ENCODE data around the gene RNF169.

Gene RNF169

DNA sequence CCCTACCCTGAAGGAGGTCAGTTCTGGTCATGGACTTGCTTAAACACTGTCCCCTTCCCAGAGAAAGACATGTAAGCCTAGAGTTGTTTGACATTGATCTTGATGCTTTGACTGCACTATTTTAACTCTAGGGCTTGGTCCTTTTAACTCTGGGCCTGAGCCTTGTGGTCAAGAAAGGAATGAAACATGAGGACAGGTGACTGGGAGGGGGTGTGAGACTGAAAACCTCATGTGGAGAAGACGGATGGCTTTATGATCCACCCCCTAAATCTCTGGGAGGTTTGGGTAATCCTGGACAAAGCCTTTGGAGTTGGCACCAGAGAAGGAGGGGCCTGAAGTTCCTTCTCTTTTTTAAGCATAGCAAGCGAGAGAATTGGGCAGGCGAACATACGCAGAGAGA, 35.0 kb upstream of the RNF169 start:
- no peaks in the 10 kb centered on the region for H4K20me1 ChIP-seq (ENCODE audit: insufficient read depth, low read length)
- no peaks in the 10 kb centered on the region for H3F3A ChIP-seq (ENCODE audit: insufficient read depth, low read length)
- H3K9me2 ChIP-seq (replicated peaks; ENCODE audit: insufficient read depth, low read length), result no peaks in the 10 kb centered on the region
- no peak overlapping the region for H3K9ac ChIP-seq (ENCODE audit: low read length)
- H3K4me3 ChIP-seq (ENCODE audit: low read length), result no peak overlapping the region
- TF ChIP-seq EZH2 (optimal IDR thresholded peaks at IDR 0.05; ENCODE audit: low read depth, low read length), result no peak
- TF ChIP-seq, protein P1, sequence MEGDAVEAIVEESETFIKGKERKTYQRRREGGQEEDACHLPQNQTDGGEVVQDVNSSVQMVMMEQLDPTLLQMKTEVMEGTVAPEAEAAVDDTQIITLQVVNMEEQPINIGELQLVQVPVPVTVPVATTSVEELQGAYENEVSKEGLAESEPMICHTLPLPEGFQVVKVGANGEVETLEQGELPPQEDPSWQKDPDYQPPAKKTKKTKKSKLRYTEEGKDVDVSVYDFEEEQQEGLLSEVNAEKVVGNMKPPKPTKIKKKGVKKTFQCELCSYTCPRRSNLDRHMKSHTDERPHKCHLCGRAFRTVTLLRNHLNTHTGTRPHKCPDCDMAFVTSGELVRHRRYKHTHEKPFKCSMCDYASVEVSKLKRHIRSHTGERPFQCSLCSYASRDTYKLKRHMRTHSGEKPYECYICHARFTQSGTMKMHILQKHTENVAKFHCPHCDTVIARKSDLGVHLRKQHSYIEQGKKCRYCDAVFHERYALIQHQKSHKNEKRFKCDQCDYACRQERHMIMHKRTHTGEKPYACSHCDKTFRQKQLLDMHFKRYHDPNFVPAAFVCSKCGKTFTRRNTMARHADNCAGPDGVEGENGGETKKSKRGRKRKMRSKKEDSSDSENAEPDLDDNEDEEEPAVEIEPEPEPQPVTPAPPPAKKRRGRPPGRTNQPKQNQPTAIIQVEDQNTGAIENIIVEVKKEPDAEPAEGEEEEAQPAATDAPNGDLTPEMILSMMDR (IDR thresholded peaks at IDR 0.05; ENCODE audit: low read length), result no peak
- TF ChIP-seq EZH2phosphoT487 (IDR thresholded peaks at IDR 0.05; ENCODE audit: low read length), result no peak
- no peaks in the 10 kb centered on the region for H3K9me3 ChIP-seq (replicated peaks; ENCODE audit: insufficient read depth, low read length)
- no peaks in the 10 kb centered on the region for H3K79me2 ChIP-seq (ENCODE audit: low read length)
- H2AFZ ChIP-seq (ENCODE audit: low read length), result no peak overlapping the region
- no peaks in the 10 kb centered on the region for H3K36me3 ChIP-seq (replicated peaks; ENCODE audit: insufficient read depth, low read length)
- H3K4me2 ChIP-seq (ENCODE audit: low read depth, low read length), result no peak overlapping the region
- H3K4me1 ChIP-seq (ENCODE audit: low read length), result no peaks in the 10 kb centered on the region
- no peak for DNase-seq
- no peak overlapping the region for H3K27ac ChIP-seq (ENCODE audit: low read length)
- no peaks in the 10 kb centered on the region for H3K27me3 ChIP-seq (replicated peaks; ENCODE audit: insufficient read depth, low read length)

DNA sequence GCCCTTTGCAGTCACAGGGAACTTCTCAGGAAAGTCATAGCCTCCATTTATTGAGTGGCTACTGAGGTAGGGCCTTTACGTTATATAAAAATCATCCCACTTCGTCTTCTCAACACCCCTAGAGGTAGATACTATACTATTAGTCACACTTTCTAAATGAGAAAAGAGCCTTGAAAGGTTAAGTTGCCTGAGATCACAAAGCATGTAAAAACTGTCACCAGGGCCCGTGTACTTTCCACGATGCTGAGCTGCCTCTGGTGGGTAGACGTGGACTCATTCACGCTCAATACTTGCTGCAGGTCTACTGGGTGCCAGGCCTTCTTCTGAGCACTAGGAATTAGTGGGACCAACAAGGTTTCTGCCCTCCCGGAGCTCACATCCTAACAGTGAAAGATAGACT, 33.7 kb upstream of the RNF169 start:
- Histone ChIP-seq H3K4me2 (ENCODE audit: low read depth, low read length) (no peak overlapping the region), H3K4me1 (ENCODE audit: low read length) (no peaks in the 10 kb centered on the region), H3K36me3 (replicated peaks; ENCODE audit: insufficient read depth, low read length) (no peaks in the 10 kb centered on the region), H3K9ac (ENCODE audit: low read length) (no peak overlapping the region), H3K9me3 (replicated peaks; ENCODE audit: insufficient read depth, low read length) (no peaks in the 10 kb centered on the region), H3K27ac (ENCODE audit: low read length) (no peak overlapping the region), H4K20me1 (ENCODE audit: insufficient read depth, low read length) (no peaks in the 10 kb centered on the region), H3K27me3 (replicated peaks; ENCODE audit: insufficient read depth, low read length) (no peaks in the 10 kb centered on the region), H3F3A (ENCODE audit: insufficient read depth, low read length) (no peaks in the 10 kb centered on the region), H3K9me2 (replicated peaks; ENCODE audit: insufficient read depth, low read length) (no peaks in the 10 kb centered on the region), H3K79me2 (ENCODE audit: low read length) (no peaks in the 10 kb centered on the region), H3K4me3 (ENCODE audit: low read length) (no peak overlapping the region), H2AFZ (ENCODE audit: low read length) (no peak overlapping the region)
- TF ChIP-seq EZH2phosphoT487 (IDR thresholded peaks at IDR 0.05; ENCODE audit: low read length) (no peak), EZH2 (optimal IDR thresholded peaks at IDR 0.05; ENCODE audit: low read depth, low read length) (no peak)
- TF ChIP-seq, protein P1 (IDR thresholded peaks at IDR 0.05; ENCODE audit: low read length), result no peak
- DNase-seq, result no peak

DNA sequence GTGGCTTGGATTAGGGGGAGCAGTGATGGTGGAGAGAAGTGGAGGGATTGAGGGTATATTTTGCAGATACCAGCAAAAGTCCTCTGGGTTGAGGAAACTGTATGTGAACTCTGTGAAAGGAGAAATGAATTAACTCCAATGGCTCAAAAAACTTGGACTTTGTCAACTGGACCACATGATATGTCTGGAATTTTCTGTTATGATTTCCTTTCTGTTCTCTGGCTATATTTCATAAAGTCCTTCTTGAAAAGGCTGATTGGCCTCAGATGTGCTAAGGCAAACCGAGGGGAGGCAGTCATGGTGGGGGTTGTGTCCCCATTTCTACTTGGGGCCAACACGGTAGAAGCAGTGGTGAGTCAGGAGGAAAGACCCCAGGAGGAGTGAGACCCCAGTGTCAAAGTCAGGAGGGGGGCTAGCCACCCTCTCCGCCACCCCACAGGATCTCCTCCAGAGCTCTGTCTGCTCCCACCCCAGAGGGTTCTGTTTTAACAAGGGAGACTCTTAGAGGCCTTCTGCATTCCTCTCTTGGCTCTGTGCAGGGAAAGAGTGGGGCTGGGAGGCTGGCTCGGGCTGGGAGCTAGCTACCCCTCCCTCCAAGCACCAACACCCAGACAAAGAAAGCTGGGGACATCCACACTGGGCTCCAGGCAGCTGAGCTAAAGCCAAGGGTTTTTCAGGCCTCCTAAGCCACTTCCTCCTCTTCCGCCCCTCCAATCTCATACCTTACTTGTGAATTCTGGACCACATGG, 31.3 kb upstream of the RNF169 start:
- H3K79me2 ChIP-seq (ENCODE audit: low read length), result no peaks in the 10 kb centered on the region
- no peak overlapping the region for H3K4me3 ChIP-seq (ENCODE audit: low read length)
- H3K9me3 ChIP-seq (replicated peaks; ENCODE audit: insufficient read depth, low read length), result no peaks in the 10 kb centered on the region
- no peaks in the 10 kb centered on the region for H3K4me1 ChIP-seq (ENCODE audit: low read length)
- no peaks in the 10 kb centered on the region for H3K36me3 ChIP-seq (replicated peaks; ENCODE audit: insufficient read depth, low read length)
- H3K27me3 ChIP-seq (replicated peaks; ENCODE audit: insufficient read depth, low read length), result no peaks in the 10 kb centered on the region
- TF ChIP-seq, protein P1 (IDR thresholded peaks at IDR 0.05; ENCODE audit: low read length), result no peak
- no peak for TF ChIP-seq EZH2 (optimal IDR thresholded peaks at IDR 0.05; ENCODE audit: low read depth, low read length)
- no peak for TF ChIP-seq EZH2phosphoT487 (IDR thresholded peaks at IDR 0.05; ENCODE audit: low read length)
- H3F3A ChIP-seq (ENCODE audit: insufficient read depth, low read length), result no peaks in the 10 kb centered on the region
- no peak overlapping the region for H2AFZ ChIP-seq (ENCODE audit: low read length)
- no peaks in the 10 kb centered on the region for H4K20me1 ChIP-seq (ENCODE audit: insufficient read depth, low read length)
- H3K9ac ChIP-seq (ENCODE audit: low read length), result no peak overlapping the region
- H3K4me2 ChIP-seq (ENCODE audit: low read depth, low read length), result no peak overlapping the region
- no peaks in the 10 kb centered on the region for H3K9me2 ChIP-seq (replicated peaks; ENCODE audit: insufficient read depth, low read length)
- DNase-seq, result no peak
- no peak overlapping the region for H3K27ac ChIP-seq (ENCODE audit: low read length)

All from MM.1S (cell line).